HG03575 (cell line): ENCODE results near the gene RIMKLB.

Source experiments
- ATAC-seq: cut with Tn5 transposase; IDR thresholded peaks from one replicate; pipeline ENCODE4 v1.9.1; 2021; ENCODE audit not compliant: unreplicated experiment, insufficient number of reproducible peaks, low FRiP score; ENCODE audit errors: extremely low read depth

The RIMKLB gene

DNA sequence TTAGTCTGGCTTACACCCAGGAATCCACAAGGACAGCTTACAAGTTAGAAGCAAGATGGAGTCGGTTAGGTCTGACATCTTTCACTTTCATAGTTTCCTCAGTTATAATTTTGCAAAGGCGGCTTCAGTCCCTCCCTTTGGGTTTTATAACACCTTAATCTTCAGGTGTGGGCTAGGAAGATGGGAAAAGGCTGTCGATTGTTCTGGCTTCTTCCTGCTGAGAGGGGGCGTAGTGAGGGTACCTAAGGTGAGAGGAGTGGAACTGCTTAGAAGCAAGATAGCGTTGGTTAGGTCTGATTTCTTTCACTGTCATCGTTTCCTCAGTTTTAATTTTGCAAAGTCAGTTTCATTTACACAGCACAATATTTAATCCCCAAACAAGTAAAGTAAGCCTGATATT, 134.7 kb downstream of the RIMKLB start:
- ATAC-seq, result no peak
